Neural cell (in vitro differentiated cells): ENCODE results near the gene EDAR.

Source experiments
- CTCF ChIP-seq: fragments of 450-650 bp; IDR thresholded peaks from 2 replicates; pipeline ENCODE4 v1.5.1; 2014; ENCODE audit warnings: antibody characterized with exemption, mild to moderate bottlenecking, moderate library complexity; ENCODE audit not compliant: poor library complexity, severe bottlenecking
- EZH2 ChIP-seq: fragments of 200-600, 300-800 bp; shearing (Covaris generic), sonication (generic); IDR thresholded peaks from 2 replicates; pipeline ENCODE4 v1.6.1; 2014; ENCODE audit warnings: antibody characterized with exemption, low read length, borderline replicate concordance, mild to moderate bottlenecking; ENCODE audit not compliant: insufficient read depth, poor library complexity, severe bottlenecking
- POLR2AphosphoS5 ChIP-seq: IDR thresholded peaks from 2 replicates; pipeline ENCODE4 v1.6.1; 2012
- RAD21 ChIP-seq: fragments of 450-650 bp; conservative IDR thresholded peaks from 2 replicates; pipeline ENCODE4 v1.6.1; 2014; ENCODE audit warnings: antibody characterized with exemption, mild to moderate bottlenecking, moderate library complexity

GRCh38 chr2:108960006-108960405 lies 29.0 kb downstream of the EDAR start:
- TF ChIP-seq CTCF, result no peak
- TF ChIP-seq POLR2AphosphoS5, result no peak
- TF ChIP-seq EZH2, result no peak
- TF ChIP-seq RAD21, result no peak
